Hippocampal formation (tissue), 2 donors: ENCODE data around the gene SLC4A1AP.
A peak's percentile ranks its signal among the peaks of the same experiment; 100 is the strongest.

ENCODE experiments used
- DNase-seq, 2 donors: peaks; one replicate each; lab custom pipeline; 2025; lab: John Stamatoyannopoulos, UW

The SLC4A1AP gene

GRCh38 chr2:27703638-27704341, 40.1 kb downstream of the SLC4A1AP start:
- peak; percentile 58 to 72 for DNase-seq

- no peak for DNase-seq
Observed at GRCh38 chr2:27704342-27704876, 40.7 kb downstream of the SLC4A1AP start.

GRCh38 chr2:27705851-27706622, 42.3 kb downstream of the SLC4A1AP start:
- no peak for DNase-seq

DNA sequence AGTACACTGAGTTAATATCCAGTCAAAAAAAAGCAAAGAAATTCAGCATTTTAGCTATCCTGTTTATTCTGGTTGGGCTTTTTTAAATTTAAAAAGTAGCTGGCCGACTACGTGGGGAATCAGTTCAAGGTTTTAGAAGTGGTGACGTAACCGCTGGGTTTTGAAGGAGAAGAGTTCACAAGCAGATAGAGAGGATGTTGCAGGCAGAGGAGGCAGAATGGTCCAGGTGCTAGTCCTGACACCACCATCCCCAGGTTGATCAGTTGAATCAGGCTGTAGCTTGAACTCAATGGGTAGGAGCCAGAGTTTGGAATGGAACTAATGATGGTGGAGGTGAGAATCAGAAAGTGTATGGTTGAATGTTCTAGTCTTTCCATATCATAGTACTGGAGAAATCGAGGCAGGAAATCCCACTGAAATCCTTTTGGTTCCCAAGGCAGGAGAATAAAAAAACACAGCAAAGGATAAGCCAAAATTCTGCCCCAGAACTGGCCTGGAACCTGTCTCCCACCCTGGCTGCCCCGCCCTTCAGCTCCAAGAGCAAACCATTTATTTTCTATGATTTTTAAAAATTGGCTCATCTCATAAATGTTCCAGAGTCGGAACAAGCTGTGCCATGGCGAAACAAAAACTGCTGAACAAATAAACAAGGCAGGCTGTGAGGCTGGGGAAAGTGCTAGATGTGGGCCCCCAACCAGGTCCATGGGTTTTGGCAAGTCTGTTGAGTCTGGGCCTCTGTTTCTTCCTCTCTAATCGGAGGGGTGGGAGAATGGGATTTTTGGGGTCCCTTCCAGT, 44.0 kb downstream of the SLC4A1AP start:
- no peak for DNase-seq

DNA sequence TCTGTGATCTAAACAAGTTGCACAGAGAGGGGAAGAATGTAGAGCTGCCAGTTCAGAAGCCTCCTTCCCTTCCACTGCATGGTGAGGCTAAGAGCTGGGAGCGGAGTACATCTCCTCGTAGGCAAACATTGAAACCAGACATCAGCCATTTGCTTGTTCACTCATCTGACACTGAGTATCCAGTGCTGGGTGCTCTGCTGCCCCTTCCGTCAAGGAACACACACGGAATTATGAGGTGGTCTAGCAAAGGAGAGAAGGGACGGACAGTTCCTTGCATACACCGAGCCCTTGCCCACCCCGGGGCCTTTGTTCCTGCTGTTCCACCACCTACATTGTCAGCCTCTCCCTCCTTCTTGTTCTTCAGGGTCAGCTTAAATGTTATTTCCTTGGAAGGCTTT, 44.6 kb downstream of the SLC4A1AP start:
- no peak for DNase-seq

DNA sequence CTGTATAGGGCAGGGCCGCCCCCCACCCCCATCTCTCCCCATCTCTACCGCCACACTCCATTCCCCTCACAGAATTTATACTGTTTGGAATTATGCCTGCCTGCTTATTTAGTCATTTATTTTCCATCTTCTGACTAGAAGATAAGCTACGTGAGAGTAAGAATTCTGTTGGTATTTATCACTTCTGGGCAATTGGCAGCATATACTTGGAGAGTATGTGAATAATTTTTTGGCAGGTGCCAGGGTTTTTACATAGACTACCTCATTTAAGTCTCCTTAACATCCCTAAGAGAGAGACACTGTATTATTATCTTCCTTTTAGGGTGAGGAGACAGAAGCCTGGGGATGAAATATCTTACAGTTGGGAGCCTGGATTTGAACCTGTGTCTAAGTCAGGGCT, 45.0 kb downstream of the SLC4A1AP start:
- no peak for DNase-seq

DNA sequence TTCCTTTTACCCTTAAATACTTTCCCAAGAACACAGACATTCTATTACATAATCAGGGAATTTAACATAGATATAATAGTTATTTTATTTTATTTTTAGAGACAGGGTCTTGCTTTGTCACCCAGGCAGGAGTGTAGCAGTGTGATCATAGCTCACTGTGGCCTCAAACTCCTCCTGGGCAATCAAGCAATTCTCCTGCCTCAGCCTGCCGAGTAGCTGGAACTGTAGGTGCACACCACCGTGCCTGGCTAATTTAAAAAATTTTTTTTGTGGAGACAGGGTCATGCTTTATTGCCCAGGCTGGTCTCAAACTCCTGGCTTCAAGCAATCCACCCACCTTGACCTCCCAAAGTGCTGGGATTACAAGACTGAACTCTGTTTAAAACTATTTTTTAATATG, 45.6 kb downstream of the SLC4A1AP start:
- no peak for DNase-seq

- no peak for DNase-seq
Observed at GRCh38 chr2:27709960-27710575, 46.4 kb downstream of the SLC4A1AP start.

GRCh38 chr2:27710640-27711430, 47.1 kb downstream of the SLC4A1AP start:
- no peak for DNase-seq

DNA sequence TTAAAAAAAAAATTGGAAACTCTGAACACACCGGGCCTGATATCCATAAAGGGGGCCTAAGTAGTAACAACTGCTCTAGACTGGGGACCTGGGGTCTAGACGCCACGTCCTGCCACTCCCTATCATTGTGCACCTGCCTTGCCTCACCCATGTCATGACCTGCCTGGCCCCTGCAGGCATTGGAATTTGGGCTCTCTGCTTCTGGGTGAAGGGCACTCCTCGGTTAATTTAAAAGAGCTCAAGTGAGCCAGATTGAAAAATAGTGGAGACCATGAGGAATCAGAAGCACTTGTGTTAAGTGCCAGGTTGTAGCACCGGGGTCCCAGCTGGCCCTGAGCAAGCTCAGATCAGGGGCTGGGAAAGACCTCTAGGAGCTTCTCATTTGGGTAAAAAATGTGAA, 48.1 kb downstream of the SLC4A1AP start:
- no peak for DNase-seq

DNA sequence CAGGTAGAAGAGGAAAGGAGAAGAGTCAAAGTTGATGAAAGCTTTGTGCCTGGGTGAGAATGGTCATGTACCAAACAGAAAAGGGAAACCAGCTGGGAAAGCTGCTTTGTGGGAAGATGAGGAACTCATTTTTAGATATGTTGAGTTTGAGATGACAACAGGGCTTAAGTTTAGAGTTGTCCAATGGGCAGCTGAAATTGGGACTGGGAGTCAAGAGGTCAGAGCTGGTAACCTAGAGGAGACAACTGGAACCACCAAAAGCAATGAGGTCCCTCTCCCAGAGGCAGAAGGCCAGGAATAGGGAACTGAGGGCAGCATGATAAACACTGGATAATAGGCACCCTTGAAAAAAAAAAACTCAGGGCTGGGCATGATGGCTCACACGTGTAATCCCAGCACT, 48.8 kb downstream of the SLC4A1AP start:
- no peak for DNase-seq

GRCh38 chr2:27713201-27713600, 49.5 kb downstream of the SLC4A1AP start:
- DNase-seq = no peak

GRCh38 chr2:27714053-27714452, 50.4 kb downstream of the SLC4A1AP start:
- DNase-seq = no peak

DNA sequence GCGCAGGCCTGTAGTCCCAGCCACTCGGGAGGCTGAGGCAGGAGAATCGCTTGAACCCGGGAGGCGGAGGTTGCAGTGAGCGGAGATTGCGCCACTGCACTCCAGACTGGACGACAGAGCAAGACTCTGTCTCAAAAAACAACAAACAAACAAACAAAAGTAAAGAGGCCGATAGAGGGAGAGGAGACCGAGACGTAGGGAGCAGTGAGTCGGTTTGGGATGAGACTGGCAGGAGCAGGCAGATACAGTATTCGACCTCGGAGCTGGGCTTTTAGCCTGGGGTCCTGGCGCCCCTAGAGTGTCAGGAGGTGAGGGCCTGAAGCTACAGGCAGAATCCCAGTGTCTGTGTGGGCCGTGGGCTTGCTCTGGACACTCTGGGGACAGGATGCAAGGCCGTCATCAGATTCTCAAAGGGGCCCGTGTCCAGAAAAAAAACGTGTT, 51.2 kb downstream of the SLC4A1AP start:
- DNase-seq = no peak

DNA sequence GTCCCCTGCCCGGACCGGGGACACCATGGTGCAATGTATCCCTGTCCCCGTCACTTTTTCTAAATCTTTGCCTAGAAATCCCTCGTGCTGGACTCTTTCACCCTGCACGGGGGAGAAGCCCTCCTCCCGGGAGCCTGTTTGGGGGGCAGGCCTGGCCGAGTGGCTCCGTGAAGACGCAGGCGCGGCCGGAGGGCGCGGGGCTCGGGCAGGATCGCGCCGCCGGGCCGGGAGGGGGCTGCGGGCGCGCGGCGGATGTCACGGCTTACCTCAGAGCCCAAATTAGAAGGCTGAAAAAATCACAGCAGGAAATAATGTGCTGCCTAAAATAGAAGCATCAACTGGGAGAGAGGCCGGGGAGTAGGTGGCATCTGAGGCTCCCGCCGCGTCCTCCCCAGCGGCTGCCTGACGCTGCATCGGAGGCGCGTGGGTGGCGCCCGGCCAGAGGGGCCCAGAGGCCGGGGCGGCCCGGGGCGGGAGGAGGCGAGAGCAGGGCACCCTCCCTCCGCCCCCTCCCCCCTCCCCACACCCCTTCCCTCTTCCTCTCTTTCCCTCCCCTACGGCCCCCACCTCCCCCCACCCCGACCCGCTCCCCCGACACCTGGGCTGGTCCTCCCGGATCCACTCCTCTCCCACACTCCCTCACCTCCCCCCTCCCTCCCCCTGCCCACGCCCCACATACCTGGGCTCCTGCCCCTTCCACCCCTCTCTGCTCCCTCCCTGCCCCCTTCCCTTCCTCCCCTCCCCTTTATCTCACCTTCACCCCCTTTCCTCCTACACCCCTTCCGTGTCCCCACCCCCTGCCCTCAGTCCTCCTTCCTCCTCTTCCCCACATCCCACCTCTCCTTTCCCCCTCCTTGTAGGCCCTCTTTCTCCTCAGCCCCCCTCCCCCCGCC, 51.9 kb downstream of the SLC4A1AP start:
- no peak for DNase-seq

- no peak for DNase-seq
Observed at GRCh38 chr2:27716301-27717069, 52.8 kb downstream of the SLC4A1AP start.

GRCh38 chr2:27717070-27717795, 53.5 kb downstream of the SLC4A1AP start:
- DNase-seq = no peak

DNA sequence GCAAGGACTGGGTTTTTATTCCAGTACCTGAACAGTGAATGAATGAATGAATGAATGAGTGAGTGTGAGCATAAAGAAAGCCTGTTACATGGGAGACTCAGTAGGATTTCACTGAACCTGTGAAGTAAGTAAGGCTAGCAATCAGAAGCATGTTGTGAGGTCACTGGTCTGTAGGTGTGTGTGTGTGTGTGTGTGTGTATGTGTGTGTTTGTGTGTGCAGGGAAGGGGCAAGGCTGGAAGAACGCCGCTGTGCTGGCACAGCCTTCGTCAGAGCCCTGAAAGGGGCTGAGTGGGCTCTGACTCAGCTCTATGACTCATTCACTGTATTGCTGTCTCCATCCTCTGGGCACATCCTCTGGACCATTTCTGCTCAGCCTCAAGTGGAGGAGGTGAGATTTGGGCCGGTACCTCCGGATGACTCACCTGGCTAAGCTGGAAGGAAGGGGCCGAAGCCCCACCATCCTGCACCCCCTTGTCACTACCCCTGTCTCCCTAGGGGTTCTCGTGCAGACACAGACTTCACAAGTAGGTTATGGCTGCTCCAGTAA, 56.4 kb downstream of the SLC4A1AP start:
- no peak for DNase-seq
